HepG2 (cell line): Measurements from ENCODE around the gene MTSS2. TPM values are rescaled to one million over a fixed set of nuclear protein-coding genes. Genes with fewer than 3 reads are reported as not detected.
A peak's percentile ranks its signal among the peaks of the same experiment; 100 is the strongest.

Experiments used
- AGO2 ChIP-seq: fragments of 200-400 bp; formaldehyde crosslinking; optimal IDR thresholded peaks from 2 replicates; pipeline ENCODE3; 2017; ENCODE audit warnings: mild to moderate bottlenecking, low read depth, low read length, moderate library complexity
- CHD2 ChIP-seq: IDR thresholded peaks from 2 replicates; pipeline ENCODE4 v1.6.1; 2011; ENCODE audit warnings: low read depth, low read length, improper control_type of control experiment
- DR1 ChIP-seq: sonication (generic); formaldehyde crosslinking; IDR thresholded peaks from 2 replicates; pipeline ENCODE4 v1.8.0; 2021; ENCODE audit warnings: mild to moderate bottlenecking, missing genetic modification reagents, inconsistent platforms
- GATAD2A ChIP-seq: IDR thresholded peaks from 2 replicates; pipeline ENCODE4 v1.6.1; 2016
- HMGXB4 ChIP-seq, 2 experiments: sonication (generic) in 1 of 2; formaldehyde crosslinking in 1 of 2; IDR thresholded peaks; 2 replicates each; pipeline versions ENCODE4 v1.4.0 to v1.6.1; 2018 to 2020; ENCODE audit warnings: missing genetic modification reagents in 2 of 2, borderline replicate concordance in 1 of 2, low read depth in 1 of 2, mild to moderate bottlenecking in 1 of 2, missing biosample characterization in 1 of 2
- KDM3A ChIP-seq: IDR thresholded peaks from 2 replicates; pipeline ENCODE4 v1.6.1; 2018; ENCODE audit warnings: low read depth, missing compliant biosample characterization
- KLF12 ChIP-seq: sonication (generic); formaldehyde crosslinking; IDR thresholded peaks from 2 replicates; pipeline ENCODE4 v1.4.0; 2020; ENCODE audit warnings: missing genetic modification reagents, borderline replicate concordance
- RARA ChIP-seq: IDR thresholded peaks from 2 replicates; pipeline ENCODE4 v1.6.1; 2016; ENCODE audit warnings: missing genetic modification reagents, missing compliant biosample characterization
- RFXAP ChIP-seq: sonication (generic); formaldehyde crosslinking; IDR thresholded peaks from 2 replicates; pipeline ENCODE4 v1.4.0; 2020; ENCODE audit warnings: missing genetic modification reagents, borderline replicate concordance
- SP140L ChIP-seq: sonication (generic); formaldehyde crosslinking; IDR thresholded peaks from 2 replicates; pipeline ENCODE4 v1.4.0; 2020; ENCODE audit warnings: missing genetic modification reagents, borderline replicate concordance
- ZBTB25 ChIP-seq: IDR thresholded peaks from 2 replicates; pipeline ENCODE4 v1.6.1; 2018; ENCODE audit warnings: missing genetic modification reagents
- ZNF335 ChIP-seq: sonication (generic); formaldehyde crosslinking; IDR thresholded peaks from 2 replicates; pipeline ENCODE4 v1.4.0; 2020; ENCODE audit warnings: missing genetic modification reagents
- ZNF431 ChIP-seq: sonication (generic); formaldehyde crosslinking; IDR thresholded peaks from 2 replicates; pipeline ENCODE4 v1.9.0; 2022; ENCODE audit warnings: missing genetic modification reagents, low read depth, mild to moderate bottlenecking, borderline replicate concordance
- ZNF496 ChIP-seq: sonication (generic); formaldehyde crosslinking; IDR thresholded peaks from 2 replicates; pipeline ENCODE4 v1.8.1; 2023; ENCODE audit warnings: mild to moderate bottlenecking, moderate library complexity, missing genetic modification reagents; ENCODE audit not compliant: insufficient replicate concordance
- ZNF557 ChIP-seq: sonication (generic); formaldehyde crosslinking; IDR thresholded peaks from 2 replicates; pipeline ENCODE4 v1.4.0; 2020; ENCODE audit warnings: missing genetic modification reagents
- ZNF609 ChIP-seq: sonication (generic); formaldehyde crosslinking; IDR thresholded peaks from 2 replicates; pipeline ENCODE4 v1.4.0; 2020; ENCODE audit warnings: mild to moderate bottlenecking, missing genetic modification reagents, borderline replicate concordance
- ZNF7 ChIP-seq: IDR thresholded peaks from 2 replicates; pipeline ENCODE4 v1.6.1; 2016; ENCODE audit warnings: missing biosample characterization, missing genetic modification reagents
- polyA plus RNA-seq, 8 experiments: library from polyadenylated mRNA; depleted of rRNA in 3 of 8; stranded (reverse) in 7 of 8; unstranded in 1 of 8; fragments of >200 nt; fragmentation: Illumina TruSeq in 4 of 8; extraction: Trizol in 4 of 8; gene quantifications; 2 replicates each; pipeline versions ENCODE4 v1.2.1 to v1.2.3, GENCODE V29; 2011 to 2016; ENCODE audit warnings: low read depth in 4 of 8, missing spikeins in 1 of 8, mixed read lengths in 1 of 8; ENCODE audit not compliant: insufficient read depth in 1 of 8
- total RNA-seq, 5 experiments: library from RNA; depleted of rRNA; stranded (reverse); fragments of >200 nt; fragmentation: Illumina TruSeq; extraction: Trizol; gene quantifications; 2 replicates each; pipeline ENCODE4 v1.2.3, GENCODE V29; 2016; ENCODE audit warnings: low read depth in 1 of 5
- TF ChIP-seq, protein P1 (sequence below): sonication (generic); formaldehyde crosslinking; IDR thresholded peaks from 2 replicates; pipeline ENCODE4 v1.4.0; 2020; ENCODE audit warnings: missing genetic modification reagents, low read depth, mild to moderate bottlenecking, borderline replicate concordance
- TF ChIP-seq, protein P2 (sequence below): IDR thresholded peaks from 2 replicates; pipeline ENCODE4 v1.6.1; 2016; ENCODE audit warnings: missing genetic modification reagents, missing compliant biosample characterization

MTSS2 gene
- total and polyA plus RNA-seq, 2 of the 13 experiments (the other 11 are each of a cell fraction or from before 2014, with no cell fraction given): 132 to 242 TPM

GRCh38 chr16:70653809-70654771, 31.8 kb downstream of the MTSS2 start (continued):
- TF ChIP-seq, protein P1, sequence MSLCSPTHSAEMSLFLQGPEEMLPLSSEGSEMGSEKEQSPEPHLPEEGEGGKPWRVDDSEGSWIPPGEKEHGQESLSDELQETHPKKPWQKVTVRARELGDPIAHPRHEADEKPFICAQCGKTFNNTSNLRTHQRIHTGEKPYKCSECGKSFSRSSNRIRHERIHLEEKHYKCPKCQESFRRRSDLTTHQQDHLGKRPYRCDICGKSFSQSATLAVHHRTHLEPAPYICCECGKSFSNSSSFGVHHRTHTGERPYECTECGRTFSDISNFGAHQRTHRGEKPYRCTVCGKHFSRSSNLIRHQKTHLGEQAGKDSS (CRISPR knock-in tag): peak; percentile 46; the same call in 1 of the 2 replicates
- TF ChIP-seq DR1 (CRISPR knock-in tag) (0 out of 2 replicates have a peak, but pooled peaks have one; percentile 24), KLF12 (0 out of 2 replicates have a peak, but pooled peaks have one; percentile 19), ZNF7 (CRISPR knock-in tag) (no peak), HMGXB4 (CRISPR knock-in tag; IDR thresholded peaks at IDR 0.05; ENCODE audit: borderline replicate concordance in 1 of 2, low read depth in 1 of 2) (peak; percentile 70 to 85; a peak in 3 of 4 replicates), ZBTB25 (CRISPR knock-in tag) (peak; percentile 66; the same call in 1 of the 2 replicates), ZNF496 (CRISPR knock-in tag) (no peak), ZNF431 (CRISPR knock-in tag) (0 out of 2 replicates have a peak, but pooled peaks have one; percentile 25), KDM3A (0 out of 2 replicates have a peak, but pooled peaks have one; percentile 69), ZNF335 (peak; percentile 84; the same call in 1 of the 2 replicates), GATAD2A (CRISPR knock-in tag) (peak; percentile 48; the same call in 1 of the 2 replicates), ZNF557 (CRISPR knock-in tag) (no peak), RFXAP (CRISPR knock-in tag) (peak; percentile 69), AGO2 (no peak), RARA (CRISPR knock-in tag) (no peak), ZNF609 (CRISPR knock-in tag) (no peak), SP140L (peak; percentile 67; the same call in 1 of the 2 replicates), CHD2 (no peak)
- TF ChIP-seq, protein P2, sequence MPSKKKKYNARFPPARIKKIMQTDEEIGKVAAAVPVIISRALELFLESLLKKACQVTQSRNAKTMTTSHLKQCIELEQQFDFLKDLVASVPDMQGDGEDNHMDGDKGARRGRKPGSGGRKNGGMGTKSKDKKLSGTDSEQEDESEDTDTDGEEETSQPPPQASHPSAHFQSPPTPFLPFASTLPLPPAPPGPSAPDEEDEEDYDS (CRISPR knock-in tag): 0 out of 2 replicates have a peak, but pooled peaks have one; percentile 31
